Measurements from ENCODE around the gene CDK19.

CDK19 gene

GRCh38 chr6:110650755-110651154, 164.5 kb downstream of the CDK19 start:
- no peaks in the 10 kb centered on the region for H3K79me2 ChIP-seq (ENCODE audit: insufficient read depth, low read length)
- no peak overlapping the region for H2AFZ ChIP-seq (ENCODE audit: low read length)
- no peaks in the 10 kb centered on the region for H4K20me1 ChIP-seq (ENCODE audit: insufficient read depth, low read length)
- H3K9me3 ChIP-seq (ENCODE audit: low read length), result no peaks in the 10 kb centered on the region
- no peaks in the 10 kb centered on the region for H3K9me2 ChIP-seq (ENCODE audit: low read depth, low read length)
- no peak overlapping the region for H3K27ac ChIP-seq (ENCODE audit: low read depth, low read length, poor library complexity, severe bottlenecking)
- H3F3A ChIP-seq (ENCODE audit: insufficient read depth, low read length), result no peaks in the 10 kb centered on the region
- no peak overlapping the region for H3K4me3 ChIP-seq (ENCODE audit: low read depth, low read length, poor library complexity, severe bottlenecking)
- H3K4me1 ChIP-seq (ENCODE audit: insufficient read depth, low read length, severe bottlenecking), result no peaks in the 10 kb centered on the region
- TF ChIP-seq CTCF (IDR thresholded peaks at IDR 0.05; ENCODE audit: low read length) (no peak; the same call in 1 of the 2 replicates), EZH2 (IDR thresholded peaks at IDR 0.05; ENCODE audit: borderline replicate concordance, low read length) (no peak)
- H3K9ac ChIP-seq (ENCODE audit: low read length), result no peak overlapping the region
- peaks cover 5% of the 10 kb centered on the region; the same call in 1 of the 2 replicates for H3K36me3 ChIP-seq (ENCODE audit: insufficient read depth, low read length)
- H3K4me2 ChIP-seq (ENCODE audit: low read length), result no peak overlapping the region
- H3K27me3 ChIP-seq (ENCODE audit: insufficient read depth, low read length), result no peaks in the 10 kb centered on the region

GRCh38 chr6:110649704-110650103, 165.6 kb downstream of the CDK19 start:
- Histone ChIP-seq H4K20me1 (ENCODE audit: insufficient read depth, low read length) (no peaks in the 10 kb centered on the region), H3F3A (ENCODE audit: insufficient read depth, low read length) (no peaks in the 10 kb centered on the region), H3K9me2 (ENCODE audit: low read depth, low read length) (no peaks in the 10 kb centered on the region), H3K4me3 (ENCODE audit: low read depth, low read length, poor library complexity, severe bottlenecking) (no peak overlapping the region), H3K4me2 (ENCODE audit: low read length) (no peak overlapping the region), H3K9ac (ENCODE audit: low read length) (no peak overlapping the region), H3K9me3 (ENCODE audit: low read length) (no peaks in the 10 kb centered on the region), H3K36me3 (ENCODE audit: insufficient read depth, low read length) (peaks cover 5% of the 10 kb centered on the region; the same call in 1 of the 2 replicates), H3K27ac (ENCODE audit: low read depth, low read length, poor library complexity, severe bottlenecking) (no peak overlapping the region), H2AFZ (ENCODE audit: low read length) (no peak overlapping the region), H3K79me2 (ENCODE audit: insufficient read depth, low read length) (no peaks in the 10 kb centered on the region), H3K4me1 (ENCODE audit: insufficient read depth, low read length, severe bottlenecking) (no peaks in the 10 kb centered on the region), H3K27me3 (ENCODE audit: insufficient read depth, low read length) (no peaks in the 10 kb centered on the region)
- TF ChIP-seq CTCF (IDR thresholded peaks at IDR 0.05; ENCODE audit: low read length), result no peak
- no peak for TF ChIP-seq EZH2 (IDR thresholded peaks at IDR 0.05; ENCODE audit: borderline replicate concordance, low read length)

- Histone ChIP-seq H4K20me1 (ENCODE audit: insufficient read depth, low read length) (no peaks in the 10 kb centered on the region), H3K4me3 (ENCODE audit: low read depth, low read length, poor library complexity, severe bottlenecking) (no peak overlapping the region), H3K27me3 (ENCODE audit: insufficient read depth, low read length) (no peaks in the 10 kb centered on the region), H3K79me2 (ENCODE audit: insufficient read depth, low read length) (no peaks in the 10 kb centered on the region), H3K4me2 (ENCODE audit: low read length) (no peak overlapping the region), H3K9me2 (ENCODE audit: low read depth, low read length) (no peaks in the 10 kb centered on the region), H3K9ac (ENCODE audit: low read length) (no peak overlapping the region), H3K4me1 (ENCODE audit: insufficient read depth, low read length, severe bottlenecking) (no peaks in the 10 kb centered on the region), H3K27ac (ENCODE audit: low read depth, low read length, poor library complexity, severe bottlenecking) (no peak overlapping the region), H2AFZ (ENCODE audit: low read length) (no peak overlapping the region), H3K36me3 (ENCODE audit: insufficient read depth, low read length) (peaks cover 5% of the 10 kb centered on the region; the same call in 1 of the 2 replicates), H3K9me3 (ENCODE audit: low read length) (no peaks in the 10 kb centered on the region), H3F3A (ENCODE audit: insufficient read depth, low read length) (no peaks in the 10 kb centered on the region)
- TF ChIP-seq CTCF (IDR thresholded peaks at IDR 0.05; ENCODE audit: low read length) (peak; percentile 36; the same call in 1 of the 2 replicates), EZH2 (IDR thresholded peaks at IDR 0.05; ENCODE audit: borderline replicate concordance, low read length) (no peak)
Measured at GRCh38 chr6:110646951-110647910, 168.0 kb downstream of the CDK19 start.

Data from OCI-LY1 (cell line).